Smooth muscle cell (in vitro differentiated cells): Measurements from ENCODE around the gene FGFBP1. TPM values are rescaled to one million over a fixed set of nuclear protein-coding genes. Genes with fewer than 3 reads are reported as not detected.

Source experiments
- DNase-seq: peaks from one replicate; lab custom pipeline; 2025; ENCODE audit not compliant: unreplicated experiment; lab: John Stamatoyannopoulos, UW
- H2AFZ ChIP-seq: fragments of 200-600 bp; sonication (generic); 2 replicates; pipeline ENCODE4 v1.6.0; 2016; ENCODE audit warnings: antibody characterized with exemption, low read depth, mild to moderate bottlenecking
- H3F3A ChIP-seq: fragments of 200-600 bp; sonication (generic); 2 replicates; pipeline ENCODE4 v1.6.0; 2017; ENCODE audit warnings: antibody characterized with exemption, low read depth
- H3K27ac ChIP-seq: fragments of 200-600 bp; sonication (generic); 2 replicates; pipeline ENCODE4 v1.5.1; 2016; ENCODE audit warnings: low read depth, mild to moderate bottlenecking
- H3K27me3 ChIP-seq: fragments of 200-600 bp; sonication (generic); 2 replicates; pipeline ENCODE4 v1.6.1; 2016; ENCODE audit warnings: low read depth, mild to moderate bottlenecking
- H3K36me3 ChIP-seq: fragments of 200-600 bp; sonication (generic); 2 replicates; pipeline ENCODE4 v1.5.1; 2016; ENCODE audit warnings: low read depth
- H3K4me1 ChIP-seq: fragments of 200-600 bp; sonication (generic); 2 replicates; pipeline ENCODE4 v1.5.1; 2016; ENCODE audit warnings: low read depth
- H3K4me2 ChIP-seq: fragments of 200-600 bp; sonication (generic); 2 replicates; pipeline ENCODE4 v1.6.0; 2016; ENCODE audit warnings: mild to moderate bottlenecking
- H3K4me3 ChIP-seq: fragments of 200-600 bp; sonication (generic); 2 replicates; pipeline ENCODE4 v1.5.1; 2016; ENCODE audit warnings: mild to moderate bottlenecking
- H3K79me2 ChIP-seq: fragments of 200-600 bp; sonication (generic); 2 replicates; pipeline ENCODE4 v1.6.0; 2016; ENCODE audit warnings: low read depth, mild to moderate bottlenecking
- H3K9ac ChIP-seq: fragments of 200-600 bp; sonication (generic); 2 replicates; pipeline ENCODE4 v1.6.0; 2016; ENCODE audit warnings: low read depth
- H3K9me3 ChIP-seq: fragments of 200-600 bp; sonication (generic); replicated peaks from 2 replicates; pipeline ENCODE4 v1.5.1; 2016; ENCODE audit warnings: low read depth
- H4K20me1 ChIP-seq: fragments of 200-600 bp; sonication (generic); 2 replicates; pipeline ENCODE4 v1.6.0; 2016; ENCODE audit warnings: low read depth
- WGBS: methylation state at CpG from one replicate; pipeline ENCODE4 v1.1.7; 2016; ENCODE audit warnings: low lambda C conversion rate; 5-methylcytosine and 5-hydroxymethylcytosine counted together
- polyA plus RNA-seq: library from polyadenylated mRNA; unstranded; fragments of >200 nt; fragmentation: Nextera tagmentation; extraction: Ambion mirVana; gene quantifications from 2 replicates; pipeline ENCODE4 v1.2.1, GENCODE V29; 2016
- total RNA-seq: library from RNA; depleted of rRNA; stranded (reverse); fragments of >200 nt; gene quantifications from 2 replicates; pipeline ENCODE4 v1.2.3, GENCODE V29; 2014
- TF ChIP-seq, protein P1 (sequence below): fragments of 200-600 bp; sonication (generic); IDR thresholded peaks from 2 replicates; pipeline ENCODE4 v1.5.1; 2017; ENCODE audit warnings: borderline replicate concordance, mild to moderate bottlenecking, antibody characterized with exemption; ENCODE audit not compliant: insufficient read depth, poor library complexity, severe bottlenecking

FGFBP1 gene
- total and polyA plus RNA-seq, 2 experiments from 2014 or later, result not detected

DNA sequence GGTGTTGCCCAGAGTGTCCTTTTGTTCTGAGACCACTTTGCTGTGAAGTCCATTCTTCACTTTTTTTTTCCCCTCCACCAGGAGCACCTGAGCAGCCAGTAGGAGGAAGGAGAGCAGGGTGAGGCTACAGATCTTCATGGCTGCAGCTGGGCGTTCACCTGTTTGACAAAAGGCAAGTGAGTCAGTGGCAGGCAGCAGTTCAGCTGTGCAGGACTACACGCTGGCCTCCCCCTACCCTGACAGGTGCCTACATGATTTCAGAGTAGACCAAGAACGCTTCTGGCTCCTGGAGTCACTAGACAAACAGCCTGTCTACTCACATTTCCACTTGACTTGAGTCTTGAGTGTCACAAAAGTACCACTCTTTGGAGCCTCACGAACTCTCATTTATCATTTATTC lies 2.0 kb downstream of the FGFBP1 start:
- H3K4me2 ChIP-seq, result no peak overlapping the region
- no peak overlapping the region for H3K9ac ChIP-seq
- 75% methylated on average over 4 of the region's 4 CpGs for WGBS
- H3K79me2 ChIP-seq, result no peaks in the 10 kb centered on the region
- DNase-seq, result no peak
- H2AFZ ChIP-seq, result no peak overlapping the region
- TF ChIP-seq, protein P1, sequence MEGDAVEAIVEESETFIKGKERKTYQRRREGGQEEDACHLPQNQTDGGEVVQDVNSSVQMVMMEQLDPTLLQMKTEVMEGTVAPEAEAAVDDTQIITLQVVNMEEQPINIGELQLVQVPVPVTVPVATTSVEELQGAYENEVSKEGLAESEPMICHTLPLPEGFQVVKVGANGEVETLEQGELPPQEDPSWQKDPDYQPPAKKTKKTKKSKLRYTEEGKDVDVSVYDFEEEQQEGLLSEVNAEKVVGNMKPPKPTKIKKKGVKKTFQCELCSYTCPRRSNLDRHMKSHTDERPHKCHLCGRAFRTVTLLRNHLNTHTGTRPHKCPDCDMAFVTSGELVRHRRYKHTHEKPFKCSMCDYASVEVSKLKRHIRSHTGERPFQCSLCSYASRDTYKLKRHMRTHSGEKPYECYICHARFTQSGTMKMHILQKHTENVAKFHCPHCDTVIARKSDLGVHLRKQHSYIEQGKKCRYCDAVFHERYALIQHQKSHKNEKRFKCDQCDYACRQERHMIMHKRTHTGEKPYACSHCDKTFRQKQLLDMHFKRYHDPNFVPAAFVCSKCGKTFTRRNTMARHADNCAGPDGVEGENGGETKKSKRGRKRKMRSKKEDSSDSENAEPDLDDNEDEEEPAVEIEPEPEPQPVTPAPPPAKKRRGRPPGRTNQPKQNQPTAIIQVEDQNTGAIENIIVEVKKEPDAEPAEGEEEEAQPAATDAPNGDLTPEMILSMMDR, result no peak
- H3K27ac ChIP-seq, result no peak overlapping the region
- H3K27me3 ChIP-seq, result peaks cover 26% of the 10 kb centered on the region
- no peaks in the 10 kb centered on the region for H4K20me1 ChIP-seq
- no peak overlapping the region for H3K4me3 ChIP-seq
- no peaks in the 10 kb centered on the region for H3K36me3 ChIP-seq
- no peaks in the 10 kb centered on the region for H3K9me3 ChIP-seq
- no peaks in the 10 kb centered on the region for H3F3A ChIP-seq
- no peaks in the 10 kb centered on the region for H3K4me1 ChIP-seq

DNA sequence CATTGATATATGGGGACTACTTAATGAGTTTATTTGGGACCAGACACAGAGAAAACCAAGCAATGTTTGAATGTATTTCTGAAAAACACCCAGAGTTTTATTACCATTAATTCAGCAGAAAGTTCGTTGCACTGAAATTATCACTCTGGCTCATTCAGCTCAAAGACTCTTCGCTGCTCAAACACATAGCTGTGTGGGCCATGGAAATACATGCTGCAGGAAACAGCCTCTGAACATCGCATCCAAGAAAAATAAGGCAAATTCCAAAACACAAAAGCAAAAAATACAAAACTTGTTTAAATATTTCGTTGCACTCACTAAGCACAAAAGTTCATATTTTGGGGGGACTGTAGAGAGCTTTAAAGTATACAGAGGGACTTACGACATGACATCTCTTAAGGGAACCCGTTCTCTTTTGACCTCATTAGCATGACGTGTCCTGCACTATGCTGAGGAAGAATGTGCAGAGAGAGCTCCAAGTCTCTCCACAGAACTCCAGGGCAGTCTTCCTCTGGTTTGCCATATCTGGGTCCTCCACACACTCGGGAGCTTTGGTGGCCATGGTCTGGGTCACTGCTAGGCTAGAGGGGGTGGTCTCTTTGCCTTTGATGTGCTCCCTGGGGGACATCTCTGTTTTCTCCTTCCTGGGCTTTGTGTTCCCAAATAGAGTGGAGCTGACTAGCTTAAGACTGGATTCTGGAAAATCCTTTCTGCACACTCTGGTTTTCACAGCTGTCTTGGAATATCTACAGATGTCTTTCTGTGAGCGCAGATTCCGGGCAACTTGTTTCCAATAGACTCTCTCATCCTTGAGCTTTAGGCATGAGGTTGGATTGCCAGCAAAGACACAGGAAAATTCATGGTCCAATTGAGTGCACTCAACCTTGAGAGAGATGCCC lies 2.8 kb downstream of the FGFBP1 start:
- DNase-seq, result no peak
- TF ChIP-seq, protein P1, result no peak
- Histone ChIP-seq H3K79me2 (no peaks in the 10 kb centered on the region), H3K4me2 (no peak overlapping the region), H3K36me3 (no peaks in the 10 kb centered on the region), H2AFZ (no peak overlapping the region), H3F3A (no peaks in the 10 kb centered on the region), H3K27ac (no peak overlapping the region), H3K9me3 (no peaks in the 10 kb centered on the region), H3K4me1 (no peaks in the 10 kb centered on the region), H3K27me3 (peaks cover 32% of the 10 kb centered on the region), H4K20me1 (no peaks in the 10 kb centered on the region), H3K4me3 (no peak overlapping the region), H3K9ac (no peak overlapping the region)
- 91% methylated on average over 10 of the region's 10 CpGs for WGBS

DNA sequence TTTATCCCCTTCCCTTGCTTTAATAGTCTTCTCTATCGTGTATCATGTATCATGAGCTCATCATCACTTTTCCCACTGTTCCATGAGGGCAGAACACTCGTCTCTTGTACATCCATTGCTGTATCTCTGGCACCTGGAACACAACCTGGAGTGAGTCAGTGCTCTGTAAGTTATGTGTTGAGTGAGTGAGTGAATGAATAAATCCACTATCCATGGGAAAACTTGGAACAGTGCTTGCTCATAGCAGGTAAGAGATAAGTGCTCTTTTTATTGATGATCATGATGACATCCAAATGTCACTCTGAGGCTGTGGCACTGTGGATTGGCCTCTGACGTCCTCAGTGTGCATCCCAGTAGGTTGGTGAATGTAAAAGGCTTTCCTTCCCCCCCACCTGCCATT lies 4.3 kb downstream of the FGFBP1 start:
- Histone ChIP-seq H3K9me3 (no peaks in the 10 kb centered on the region), H3K4me1 (no peaks in the 10 kb centered on the region), H3K36me3 (no peaks in the 10 kb centered on the region), H3K4me2 (no peak overlapping the region), H4K20me1 (no peaks in the 10 kb centered on the region), H3K79me2 (no peaks in the 10 kb centered on the region), H3K27me3 (peaks cover 41% of the 10 kb centered on the region), H3F3A (no peaks in the 10 kb centered on the region), H3K9ac (no peak overlapping the region), H2AFZ (no peak overlapping the region), H3K4me3 (no peak overlapping the region), H3K27ac (no peak overlapping the region)
- WGBS, result 88% methylated on average over 3 of the region's 3 CpGs
- TF ChIP-seq, protein P1, result no peak
- no peak for DNase-seq
